Adipose tissue (tissue), 3 donors: ENCODE data around the gene MTNR1B. TPM values are rescaled to one million over a fixed set of nuclear protein-coding genes. Genes with fewer than 3 reads are reported as not detected.

Experiments
- H3K27ac ChIP-seq: one replicate; pipeline ENCODE4 v1.5.1; 2013; ENCODE audit warnings: low read depth, low read length
- WGBS, 3 donors: extraction: QIAGEN DNeasy Blood & Tissue Kit; methylation state at CpG; one replicate each; pipeline ENCODE4 v1.1.7; 2013; 5-methylcytosine and 5-hydroxymethylcytosine counted together
- polyA plus RNA-seq, 3 donors: library from polyadenylated mRNA; stranded (reverse); fragments of 200-250 nt; gene quantifications; one replicate each; pipeline ENCODE4 v1.2.3, GENCODE V29; 2013
- donor health status: healthy with polysubstance abuse.
- donor health status: Bipolar disorder and iron deficiency.
- donor health status: healthy.

The MTNR1B gene
- not detected for polyA plus RNA-seq

DNA sequence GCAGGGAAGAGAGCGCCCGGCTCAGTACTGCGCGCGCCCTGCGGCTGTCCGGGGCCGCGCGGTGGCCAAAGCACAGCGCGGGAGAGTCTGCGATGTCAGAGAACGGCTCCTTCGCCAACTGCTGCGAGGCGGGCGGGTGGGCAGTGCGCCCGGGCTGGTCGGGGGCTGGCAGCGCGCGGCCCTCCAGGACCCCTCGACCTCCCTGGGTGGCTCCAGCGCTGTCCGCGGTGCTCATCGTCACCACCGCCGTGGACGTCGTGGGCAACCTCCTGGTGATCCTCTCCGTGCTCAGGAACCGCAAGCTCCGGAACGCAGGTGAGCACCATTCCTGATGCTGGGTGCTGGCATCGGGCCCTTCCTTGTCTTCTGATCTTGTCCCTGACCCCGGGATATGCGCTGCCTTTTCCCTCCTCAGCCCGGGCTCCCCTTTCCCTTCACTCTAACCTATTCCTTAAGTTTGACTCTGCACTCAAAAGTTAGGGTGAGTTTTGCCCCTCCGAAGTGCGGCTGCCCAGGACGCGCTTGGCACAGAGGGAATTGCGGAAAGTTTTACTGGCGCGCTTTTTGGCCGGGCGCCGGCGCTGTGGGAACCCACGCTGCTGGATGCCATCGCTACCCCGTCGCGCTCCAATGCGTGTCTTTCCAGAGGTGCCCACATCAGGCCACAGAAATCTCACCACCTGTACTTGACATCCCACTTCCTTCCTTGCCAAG, at the start of gene MTNR1B:
Gene MTNR1B, plus strand, starts transcription at position 18 of the 714 bp plus-strand sequence. Its CDS starts 75 bp downstream, at position 93.
- H3K27ac ChIP-seq, result no peak within 1 kb of the TSS
- 5 to 12% (median 10%) methylated on average over 45 to 58 of the region's 58 CpGs for WGBS, 3 donors

DNA sequence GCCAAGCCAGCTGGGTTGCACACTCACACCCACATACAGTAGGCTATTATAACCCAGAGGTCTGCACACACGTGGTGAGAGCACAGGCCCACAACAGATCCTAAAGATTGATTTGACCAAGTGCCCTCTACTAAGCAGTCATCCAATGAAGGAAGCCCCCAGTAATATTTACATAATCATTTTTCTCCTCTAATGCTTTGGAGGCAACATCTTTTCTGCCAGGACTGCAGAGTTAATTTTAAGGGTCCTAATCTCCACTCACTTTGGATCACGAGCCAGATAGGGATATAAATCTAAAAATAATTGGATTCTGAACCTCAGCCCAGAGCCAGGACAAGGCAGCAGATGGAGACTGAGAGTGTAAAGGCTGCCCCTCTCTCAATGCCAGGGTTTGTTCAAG, 49.1 kb upstream of the MTNR1B start:
- WGBS, 3 donors, result 19 to 44% (median 36%) methylated on average over 2 of the region's 2 CpGs
- no peak overlapping the region for H3K27ac ChIP-seq

DNA sequence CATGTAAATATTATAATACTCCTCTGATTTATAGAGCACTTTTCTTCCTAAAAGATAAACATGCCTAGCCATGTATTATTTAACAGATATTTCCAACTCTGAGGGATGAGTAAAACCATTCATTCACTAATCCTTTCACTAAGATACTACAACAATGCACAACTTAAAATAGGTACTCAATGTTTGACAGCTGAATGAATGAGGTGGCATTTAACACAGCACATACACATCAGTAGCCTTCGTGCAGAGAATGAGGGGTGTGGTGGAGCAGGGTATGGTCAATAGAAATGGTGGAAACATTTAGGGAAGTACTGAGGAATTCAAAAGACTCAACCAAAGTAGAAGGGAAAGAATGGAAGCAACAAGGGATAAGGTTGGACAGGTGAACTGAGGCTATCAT, 46.7 kb upstream of the MTNR1B start:
- H3K27ac ChIP-seq, result no peak overlapping the region
- 33 to 45% (median 40%) methylated on average over 1 of the region's 1 CpG for WGBS, 3 donors

DNA sequence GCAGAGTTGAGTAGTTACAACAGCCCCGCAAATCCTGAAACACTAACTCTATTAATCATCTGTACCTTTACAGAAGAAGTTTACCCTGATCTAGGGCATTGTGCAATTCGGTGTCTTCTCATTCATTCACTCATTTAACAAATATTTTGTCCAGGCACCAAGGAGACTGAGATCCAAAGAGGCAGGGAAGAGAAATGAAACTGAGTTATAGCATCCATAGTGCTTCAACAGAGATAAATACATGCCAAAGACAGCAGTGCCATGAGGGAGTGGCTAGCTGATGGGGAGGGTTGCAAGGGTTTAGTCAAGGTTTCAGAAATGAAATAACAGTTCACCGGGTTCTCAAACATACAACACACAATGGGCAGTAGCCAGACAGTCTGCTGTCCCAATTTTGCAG, 40.2 kb upstream of the MTNR1B start:
- WGBS, 3 donors, result 82 to 87% (median 83%) methylated on average over 3 of the region's 3 CpGs
- no peak overlapping the region for H3K27ac ChIP-seq

DNA sequence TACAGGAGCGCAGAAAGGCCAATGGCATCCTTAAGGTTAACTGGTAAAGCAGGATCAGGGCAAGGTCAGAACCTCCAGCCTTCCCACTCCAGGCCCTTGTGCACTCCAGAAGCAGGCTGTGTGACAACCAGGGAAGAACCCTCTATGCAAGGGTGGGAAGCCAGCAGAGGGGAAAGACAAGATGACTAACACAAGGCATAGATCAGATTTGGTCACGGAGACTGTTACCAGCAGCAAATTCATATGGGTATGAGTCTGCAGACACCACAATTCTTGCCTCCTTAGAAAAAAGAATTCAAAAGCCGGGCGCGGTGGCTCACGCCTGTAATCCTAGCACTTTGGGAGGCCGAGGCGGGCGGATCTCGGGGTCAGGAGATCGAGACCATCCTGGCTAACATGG, 39.8 kb upstream of the MTNR1B start:
- WGBS, 3 donors, result 91 to 93% (median 91%) methylated on average over 11 of the region's 11 CpGs

DNA sequence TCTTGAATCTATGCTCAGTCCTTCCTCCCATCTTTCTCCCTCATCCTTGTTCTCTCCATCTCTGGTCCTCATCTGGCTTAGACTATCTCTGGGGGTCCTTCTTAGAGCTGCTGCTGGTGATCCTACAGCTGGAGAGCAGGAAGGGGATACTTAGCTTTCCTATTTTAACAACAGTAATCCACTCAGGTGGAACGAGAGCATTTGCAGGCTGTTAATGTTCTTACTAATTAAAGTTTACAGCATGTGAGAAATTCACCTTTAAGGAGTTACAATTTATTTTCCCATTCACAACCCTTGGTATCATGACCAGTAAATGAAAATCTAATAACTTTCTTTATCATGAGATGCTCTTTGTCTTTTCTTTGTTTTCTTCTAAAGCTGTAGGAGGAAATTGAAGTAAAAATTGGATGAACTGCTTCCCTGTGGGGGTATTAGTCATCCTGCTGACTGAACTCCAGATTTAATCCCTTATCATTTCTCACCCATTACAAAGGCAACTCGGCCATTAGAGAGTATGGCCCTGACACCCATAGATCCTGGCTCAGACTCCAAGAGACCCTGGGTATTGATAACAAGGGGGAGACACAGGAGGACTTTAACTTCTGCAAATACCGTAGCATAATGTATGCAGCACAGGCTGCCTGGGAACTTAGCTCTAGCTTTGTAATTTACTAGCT, 37.6 kb upstream of the MTNR1B start:
- no peak overlapping the region for H3K27ac ChIP-seq
- 27 to 56% (median 52%) methylated on average over 3 of the region's 3 CpGs for WGBS, 3 donors

More for the DNA sequence above, 39.8 kb upstream of the MTNR1B start:
- no peak overlapping the region for H3K27ac ChIP-seq

DNA sequence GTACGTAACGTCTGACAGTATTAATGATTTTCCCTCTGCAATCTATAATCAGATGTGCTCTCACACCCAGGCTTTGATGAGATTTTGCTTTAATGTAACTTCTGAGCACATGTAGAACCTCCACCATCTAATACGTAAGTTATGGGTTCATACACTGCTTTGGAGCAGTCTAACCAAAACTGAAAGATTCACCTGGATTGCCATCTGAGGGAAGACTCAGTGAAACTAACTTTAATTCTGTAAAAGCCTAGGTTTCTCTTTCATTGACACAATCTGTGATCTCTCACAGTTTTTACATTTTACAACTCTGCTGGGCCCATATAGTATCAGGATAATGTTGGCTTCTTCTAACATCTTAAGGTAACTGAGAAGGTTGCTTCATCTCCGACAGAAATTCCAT, 30.1 kb upstream of the MTNR1B start:
- 68 to 86% (median 85%) methylated on average over 4 of the region's 4 CpGs for WGBS, 3 donors
- no peak overlapping the region for H3K27ac ChIP-seq

DNA sequence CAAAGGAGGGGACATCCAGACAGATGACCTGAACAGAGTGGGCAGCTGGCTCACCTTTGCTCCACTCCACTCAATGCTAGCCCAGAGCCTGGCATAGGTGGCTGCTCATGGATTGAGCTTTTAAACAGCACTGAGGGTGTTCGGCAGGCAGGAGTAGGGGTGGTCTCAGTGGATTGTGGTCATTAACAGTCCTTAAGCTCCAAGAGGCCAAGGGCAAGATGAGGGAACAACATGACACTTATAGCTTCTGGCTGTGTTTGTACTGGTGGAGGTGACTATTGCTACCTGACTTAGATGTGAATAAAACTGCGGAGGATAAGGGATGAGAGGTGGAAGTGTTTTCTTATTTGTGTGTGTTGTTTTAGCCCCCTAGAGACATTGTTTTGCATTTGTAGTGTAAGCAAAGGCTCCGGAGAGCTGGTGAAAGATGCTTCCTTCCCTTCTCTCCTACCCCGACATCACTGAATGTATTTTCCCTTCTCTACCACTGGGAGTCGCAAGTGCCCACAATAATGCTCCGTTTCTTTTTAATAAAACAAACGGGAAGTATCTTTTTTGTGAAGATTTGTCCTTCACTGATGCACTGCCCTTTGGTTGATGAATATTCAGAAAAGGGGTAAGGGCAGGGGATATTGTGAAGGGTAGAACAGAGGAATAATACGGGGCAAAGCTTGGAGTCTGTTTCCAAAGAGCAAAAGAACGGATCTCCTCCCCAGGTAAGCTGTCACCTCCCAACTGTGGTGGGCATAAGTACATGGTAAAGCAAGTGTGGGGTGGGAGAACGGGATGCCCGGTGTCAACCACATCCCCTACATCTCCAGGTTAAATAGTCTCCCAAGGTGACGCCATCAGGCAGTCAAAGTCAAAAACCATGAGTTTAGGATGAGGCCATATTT, 27.5 kb upstream of the MTNR1B start:
- 28 to 37% (median 35%) methylated on average over 12 of the region's 12 CpGs for WGBS, 3 donors
- no peak overlapping the region for H3K27ac ChIP-seq

DNA sequence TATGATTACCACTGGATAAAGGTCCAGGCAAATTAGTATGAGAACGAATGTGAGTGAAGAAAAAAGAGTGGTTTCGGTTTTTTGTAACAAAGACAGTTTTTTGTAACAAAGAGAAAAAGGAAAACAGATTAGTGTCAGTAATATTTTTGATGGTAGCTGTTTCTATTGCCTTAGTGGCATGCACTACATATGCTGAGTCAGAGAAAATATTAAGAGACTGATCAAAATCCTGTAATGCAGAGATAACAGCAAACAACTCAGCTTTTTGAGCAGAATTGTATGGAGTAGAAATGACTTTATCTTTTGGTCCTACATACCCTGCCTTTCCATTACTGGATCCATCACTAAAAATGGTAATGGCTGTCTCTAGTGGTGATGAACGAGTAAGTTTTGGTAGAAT, 22.7 kb upstream of the MTNR1B start:
- 76 to 84% (median 76%) methylated on average over 3 of the region's 3 CpGs for WGBS, 3 donors

DNA sequence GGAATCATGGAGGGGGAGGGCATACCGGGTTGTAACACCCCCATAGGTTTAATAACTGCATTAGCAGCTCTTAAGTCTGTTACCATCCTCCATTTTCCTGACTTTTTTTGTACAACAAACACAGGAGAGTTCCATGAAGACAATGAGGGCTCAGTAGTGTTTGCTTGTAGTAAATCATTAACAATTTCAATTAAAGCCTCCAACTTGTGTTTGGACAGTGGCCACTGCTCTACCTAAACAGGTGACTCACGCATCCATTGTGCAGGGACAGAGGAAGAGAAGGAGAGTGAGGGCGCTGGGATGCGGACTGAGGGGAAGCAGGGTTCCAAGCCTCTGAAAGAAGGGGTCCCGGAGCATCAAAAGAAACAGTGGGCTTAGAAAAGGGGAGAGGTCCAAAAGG, 21.3 kb upstream of the MTNR1B start:
- H3K27ac ChIP-seq, result no peak overlapping the region
- 51 to 89% (median 86%) methylated on average over 5 of the region's 5 CpGs for WGBS, 3 donors

More for the DNA sequence above, 22.7 kb upstream of the MTNR1B start:
- no peak overlapping the region for H3K27ac ChIP-seq

DNA sequence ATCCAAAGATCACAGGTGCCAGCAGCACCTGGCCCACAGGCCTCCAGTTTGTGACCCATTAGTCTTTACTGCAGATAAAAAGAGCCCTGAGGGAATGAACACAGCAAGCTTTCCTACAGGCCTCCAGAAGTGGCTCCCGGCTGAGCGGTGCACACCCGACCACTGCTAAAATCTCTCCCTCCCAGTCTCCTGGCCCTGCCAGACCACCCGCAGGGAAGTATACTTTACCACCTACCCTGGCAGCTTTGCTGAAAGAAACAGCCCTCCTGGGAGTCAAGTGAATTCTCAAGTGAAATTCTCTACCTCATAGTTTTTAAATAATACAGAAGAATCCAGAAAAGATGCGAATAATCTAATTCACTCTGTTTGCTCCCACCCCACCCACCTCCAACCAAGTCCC, 15.4 kb upstream of the MTNR1B start:
- H3K27ac ChIP-seq, result no peak overlapping the region
- 82 to 89% (median 82%) methylated on average over 5 of the region's 5 CpGs for WGBS, 3 donors

DNA sequence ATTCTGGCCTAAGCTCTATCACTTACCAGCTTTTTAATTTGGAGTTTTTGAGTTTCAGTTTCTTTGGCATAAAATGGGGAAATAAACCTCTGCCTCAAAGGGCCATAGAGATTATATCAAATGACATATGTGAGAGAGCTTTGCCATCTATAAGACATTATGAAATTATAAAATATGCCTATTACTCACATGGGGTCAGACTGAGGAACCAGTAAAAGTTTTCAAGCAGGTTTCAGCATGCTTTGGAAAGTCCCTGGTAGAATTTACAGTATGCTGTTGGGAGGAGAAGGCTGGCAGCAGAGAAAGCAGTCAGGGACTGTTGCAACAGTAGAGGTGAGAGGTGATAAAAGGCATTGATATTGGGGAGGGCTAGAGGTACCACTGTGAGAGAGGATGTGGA, 13.6 kb upstream of the MTNR1B start:
- H3K27ac ChIP-seq, result no peak overlapping the region

DNA sequence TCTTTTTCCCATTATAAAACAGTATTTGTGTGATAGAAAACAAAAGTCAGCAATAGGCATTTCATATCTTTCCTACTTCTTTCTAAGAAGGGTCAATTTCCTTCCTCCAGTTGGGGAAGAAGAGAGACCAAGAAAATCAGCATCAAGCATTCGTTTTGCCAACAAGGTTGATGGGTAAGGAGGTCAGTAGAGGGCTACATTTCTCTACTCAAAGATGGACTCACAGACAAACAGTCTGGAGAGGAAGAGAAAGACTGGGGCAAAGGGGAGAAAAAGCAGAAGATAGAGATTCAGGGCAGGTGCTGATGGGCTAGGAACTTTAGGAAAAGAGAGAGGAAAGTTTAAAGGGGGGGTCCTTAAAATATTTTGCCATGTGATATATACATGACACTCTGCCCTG, 8.6 kb upstream of the MTNR1B start:
- WGBS, 3 donors, result 35 to 47% (median 35%) methylated on average over 1 of the region's 1 CpG
- H3K27ac ChIP-seq, result no peak overlapping the region

DNA sequence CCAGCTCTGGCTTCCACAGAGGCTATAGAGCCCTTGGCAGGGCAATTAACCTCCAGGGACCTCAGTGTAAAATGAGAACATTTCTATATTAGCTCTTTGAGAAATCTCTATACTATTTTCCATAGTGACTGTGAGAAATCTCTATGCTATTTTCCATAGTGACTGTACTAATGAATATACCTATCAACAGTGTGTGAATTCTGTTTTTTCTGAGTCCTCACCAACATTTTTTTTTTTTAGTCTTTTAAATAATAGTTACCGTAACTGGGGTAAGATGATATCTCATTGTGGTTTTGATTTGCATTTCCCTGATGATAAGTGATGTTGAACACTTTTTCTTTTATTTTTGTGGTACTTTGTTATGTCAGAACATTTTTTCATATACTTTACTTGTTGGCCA, 7.0 kb upstream of the MTNR1B start:
- 41 to 88% (median 46%) methylated on average over 1 of the region's 1 CpG for WGBS, 3 donors
- no peak overlapping the region for H3K27ac ChIP-seq

DNA sequence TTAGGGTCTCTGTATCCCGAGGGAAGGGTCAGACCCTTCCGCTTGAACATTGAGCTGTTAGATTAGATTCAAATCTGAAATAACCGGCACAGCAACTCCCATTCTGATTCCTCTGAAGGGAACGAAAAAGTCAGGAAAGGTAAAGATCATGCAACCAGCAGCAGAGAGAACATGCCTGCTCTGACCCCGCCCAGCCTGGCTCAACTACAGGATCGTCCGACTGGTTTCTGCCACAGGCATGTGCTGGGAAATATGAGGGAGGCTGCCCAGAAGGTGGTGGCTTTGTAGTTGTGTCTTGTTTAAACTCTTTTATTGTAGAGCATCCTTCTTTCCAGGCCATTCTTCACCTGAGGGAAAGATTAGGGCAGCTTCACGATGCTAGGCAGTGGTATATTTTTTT, 5.0 kb upstream of the MTNR1B start:
- H3K27ac ChIP-seq, result no peak overlapping the region
- 63 to 84% (median 78%) methylated on average over 8 of the region's 8 CpGs for whole genome bisulfite sequencing, 3 donors

DNA sequence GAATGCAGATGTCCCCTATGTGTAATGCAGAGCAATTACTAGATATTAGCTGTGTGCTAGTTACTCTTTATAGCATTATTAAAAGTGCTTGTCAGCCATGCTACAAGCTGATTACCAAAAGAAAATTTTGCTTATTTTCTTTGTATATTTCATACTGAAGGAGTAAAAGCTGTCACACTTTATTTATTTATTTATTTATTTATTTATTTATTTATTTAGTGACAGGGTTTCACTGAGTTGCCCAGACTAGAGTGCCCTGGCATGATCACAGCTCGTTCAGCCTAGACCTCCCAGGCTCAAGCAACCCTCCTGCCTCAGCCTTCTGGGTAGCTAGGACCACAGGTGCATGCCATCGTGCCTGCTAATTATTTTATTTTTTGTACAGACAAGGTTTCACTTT, 4.3 kb upstream of the MTNR1B start:
- WGBS, 3 donors, result 78 to 81% (median 80%) methylated on average over 2 of the region's 2 CpGs
- no peak overlapping the region for H3K27ac ChIP-seq

DNA sequence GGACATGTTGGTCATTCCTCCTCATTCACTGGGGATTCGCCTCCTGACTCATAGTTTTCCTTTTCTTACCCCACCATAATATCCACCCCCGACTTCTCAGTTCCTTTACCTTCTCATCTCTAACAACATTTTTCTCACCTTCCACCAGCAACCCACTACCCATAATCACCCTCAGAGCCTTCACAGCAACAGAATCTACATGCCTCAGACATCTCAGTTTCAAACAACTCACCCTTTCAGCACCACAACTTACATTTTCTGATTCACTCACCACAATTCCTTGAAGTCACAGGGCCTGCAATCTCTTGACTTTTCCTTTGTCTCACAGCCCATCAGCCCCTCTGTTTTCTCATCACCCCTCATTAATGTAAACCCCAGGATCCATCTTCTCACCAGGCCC, 2.3 kb upstream of the MTNR1B start:
- 87 to 92% (median 89%) methylated on average over 2 of the region's 2 CpGs for WGBS, 3 donors
- H3K27ac ChIP-seq, result no peak overlapping the region

DNA sequence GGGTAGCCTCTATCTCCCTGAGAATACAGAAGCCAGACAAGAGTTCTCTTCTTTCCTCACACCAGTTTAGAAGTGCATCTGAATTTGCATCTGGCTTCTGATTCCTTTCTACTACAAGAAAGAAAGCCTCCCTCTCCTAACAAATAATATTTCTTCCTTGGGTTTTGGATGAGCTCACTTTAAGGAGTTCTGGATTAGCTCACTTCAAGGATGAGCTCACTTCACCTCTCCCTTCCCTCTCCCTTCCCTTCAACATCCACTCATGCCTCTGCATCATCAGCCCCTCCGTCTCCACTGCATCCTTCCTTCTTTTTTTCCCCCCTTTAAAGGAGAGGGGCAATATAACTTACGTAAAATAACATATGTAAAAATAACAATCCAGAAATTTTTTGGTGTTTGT, 1.6 kb upstream of the MTNR1B start:
- H3K27ac ChIP-seq, result no peak overlapping the region
- 72 to 84% (median 72%) methylated on average over 2 of the region's 2 CpGs for WGBS, 3 donors

DNA sequence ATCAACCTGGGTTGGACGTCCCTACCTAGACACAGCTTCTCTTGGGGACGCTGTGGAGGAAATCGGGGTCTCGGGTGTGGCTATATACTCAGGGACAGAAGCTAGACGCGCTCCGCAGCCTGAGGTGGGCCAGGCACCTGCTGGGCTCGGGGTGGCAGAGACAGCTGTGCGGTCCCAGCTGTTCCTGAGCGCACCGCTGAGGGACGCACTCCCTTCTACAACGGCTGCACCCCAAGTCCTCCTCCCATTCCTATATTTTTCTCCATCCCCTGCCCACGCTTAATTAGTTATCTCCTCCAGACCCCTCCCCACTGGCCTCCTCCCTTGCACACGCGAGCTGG, 188 bp upstream of the MTNR1B start:
- WGBS, 3 donors, result 3 to 9% (median 8%) methylated on average over 14 to 16 of the region's 16 CpGs
- no peak overlapping the region for H3K27ac ChIP-seq
